H1 (cell line): ENCODE results near the gene PTPRE. TPM values are rescaled to one million over a fixed set of nuclear protein-coding genes. Genes with fewer than 3 reads are reported as not detected.

Experiments used
- CHD2 ChIP-seq: IDR thresholded peaks from 2 replicates; pipeline ENCODE4 v1.6.1; 2012; ENCODE audit warnings: low read length, improper control_type of control experiment
- E2F6 ChIP-seq: IDR thresholded peaks from 2 replicates; pipeline ENCODE4 v1.6.1; 2012; ENCODE audit warnings: inconsistent platforms
- NANOG ChIP-seq: IDR thresholded peaks from 2 replicates; pipeline ENCODE4 v1.6.1; 2011; ENCODE audit warnings: low read length, low read depth, mild to moderate bottlenecking, inconsistent platforms; ENCODE audit not compliant: insufficient read depth, poor library complexity, severe bottlenecking
- PHF8 ChIP-seq: fragments of 200-600 bp; sonication (generic); conservative IDR thresholded peaks from 2 replicates; pipeline ENCODE4 v1.7.1; 2012; ENCODE audit warnings: low read depth, mild to moderate bottlenecking, inconsistent platforms, low read length, moderate library complexity
- RAD21 ChIP-seq, 2 experiments: IDR thresholded peaks in 1 of 2; conservative IDR thresholded peaks in 1 of 2; 2 replicates each; pipeline ENCODE4 v1.6.1; 2011; ENCODE audit warnings: low read depth in 2 of 2, low read length in 2 of 2, improper control_type of control experiment in 1 of 2, inconsistent platforms in 1 of 2, mild to moderate bottlenecking in 1 of 2, moderate library complexity in 1 of 2
- TCF12 ChIP-seq: IDR thresholded peaks from 2 replicates; pipeline ENCODE4 v1.6.1; 2011; ENCODE audit warnings: low read depth, mild to moderate bottlenecking, low read length
- polyA plus RNA-seq, 7 experiments: library from polyadenylated mRNA; depleted of rRNA in 3 of 7; stranded (reverse) in 5 of 7; unstranded in 2 of 7; fragments of >200 nt in 5 of 7; fragments of 200-250 nt in 2 of 7; gene quantifications; 1 replicate in 5 of 7; 2 replicates in 1 of 7; 4 replicates in 1 of 7; pipeline versions ENCODE4 v1.2.1 to v1.2.3, GENCODE V29; 2011 to 2013; ENCODE audit warnings: missing spikeins in 2 of 7, mixed read lengths in 2 of 7
- total RNA-seq: library from RNA; stranded (reverse); fragmentation: NEBNext Ultra II Directional; extraction: Animal tissue kit (Norgen Biotek cat#: 25700); gene quantifications from 2 replicates; pipeline ENCODE4 v1.2.1, GENCODE V29; 2021
- TF ChIP-seq, protein P1 (sequence below): fragments of 300-600 bp; sonication (generic); IDR thresholded peaks from 2 replicates; pipeline ENCODE4 v1.7.1; 2012; ENCODE audit warnings: low read length, moderate library complexity, mild to moderate bottlenecking, inconsistent platforms; ENCODE audit not compliant: insufficient replicate concordance

Gene PTPRE
- total and polyA plus RNA-seq, 2 of the 8 experiments (the other 6 are each of a cell fraction or from before 2014, with no cell fraction given) = 0.33 to 0.54 TPM

GRCh38 chr10:128105383-128105782 is 198.5 kb downstream of the PTPRE start (continued):
- TF ChIP-seq, protein P1, sequence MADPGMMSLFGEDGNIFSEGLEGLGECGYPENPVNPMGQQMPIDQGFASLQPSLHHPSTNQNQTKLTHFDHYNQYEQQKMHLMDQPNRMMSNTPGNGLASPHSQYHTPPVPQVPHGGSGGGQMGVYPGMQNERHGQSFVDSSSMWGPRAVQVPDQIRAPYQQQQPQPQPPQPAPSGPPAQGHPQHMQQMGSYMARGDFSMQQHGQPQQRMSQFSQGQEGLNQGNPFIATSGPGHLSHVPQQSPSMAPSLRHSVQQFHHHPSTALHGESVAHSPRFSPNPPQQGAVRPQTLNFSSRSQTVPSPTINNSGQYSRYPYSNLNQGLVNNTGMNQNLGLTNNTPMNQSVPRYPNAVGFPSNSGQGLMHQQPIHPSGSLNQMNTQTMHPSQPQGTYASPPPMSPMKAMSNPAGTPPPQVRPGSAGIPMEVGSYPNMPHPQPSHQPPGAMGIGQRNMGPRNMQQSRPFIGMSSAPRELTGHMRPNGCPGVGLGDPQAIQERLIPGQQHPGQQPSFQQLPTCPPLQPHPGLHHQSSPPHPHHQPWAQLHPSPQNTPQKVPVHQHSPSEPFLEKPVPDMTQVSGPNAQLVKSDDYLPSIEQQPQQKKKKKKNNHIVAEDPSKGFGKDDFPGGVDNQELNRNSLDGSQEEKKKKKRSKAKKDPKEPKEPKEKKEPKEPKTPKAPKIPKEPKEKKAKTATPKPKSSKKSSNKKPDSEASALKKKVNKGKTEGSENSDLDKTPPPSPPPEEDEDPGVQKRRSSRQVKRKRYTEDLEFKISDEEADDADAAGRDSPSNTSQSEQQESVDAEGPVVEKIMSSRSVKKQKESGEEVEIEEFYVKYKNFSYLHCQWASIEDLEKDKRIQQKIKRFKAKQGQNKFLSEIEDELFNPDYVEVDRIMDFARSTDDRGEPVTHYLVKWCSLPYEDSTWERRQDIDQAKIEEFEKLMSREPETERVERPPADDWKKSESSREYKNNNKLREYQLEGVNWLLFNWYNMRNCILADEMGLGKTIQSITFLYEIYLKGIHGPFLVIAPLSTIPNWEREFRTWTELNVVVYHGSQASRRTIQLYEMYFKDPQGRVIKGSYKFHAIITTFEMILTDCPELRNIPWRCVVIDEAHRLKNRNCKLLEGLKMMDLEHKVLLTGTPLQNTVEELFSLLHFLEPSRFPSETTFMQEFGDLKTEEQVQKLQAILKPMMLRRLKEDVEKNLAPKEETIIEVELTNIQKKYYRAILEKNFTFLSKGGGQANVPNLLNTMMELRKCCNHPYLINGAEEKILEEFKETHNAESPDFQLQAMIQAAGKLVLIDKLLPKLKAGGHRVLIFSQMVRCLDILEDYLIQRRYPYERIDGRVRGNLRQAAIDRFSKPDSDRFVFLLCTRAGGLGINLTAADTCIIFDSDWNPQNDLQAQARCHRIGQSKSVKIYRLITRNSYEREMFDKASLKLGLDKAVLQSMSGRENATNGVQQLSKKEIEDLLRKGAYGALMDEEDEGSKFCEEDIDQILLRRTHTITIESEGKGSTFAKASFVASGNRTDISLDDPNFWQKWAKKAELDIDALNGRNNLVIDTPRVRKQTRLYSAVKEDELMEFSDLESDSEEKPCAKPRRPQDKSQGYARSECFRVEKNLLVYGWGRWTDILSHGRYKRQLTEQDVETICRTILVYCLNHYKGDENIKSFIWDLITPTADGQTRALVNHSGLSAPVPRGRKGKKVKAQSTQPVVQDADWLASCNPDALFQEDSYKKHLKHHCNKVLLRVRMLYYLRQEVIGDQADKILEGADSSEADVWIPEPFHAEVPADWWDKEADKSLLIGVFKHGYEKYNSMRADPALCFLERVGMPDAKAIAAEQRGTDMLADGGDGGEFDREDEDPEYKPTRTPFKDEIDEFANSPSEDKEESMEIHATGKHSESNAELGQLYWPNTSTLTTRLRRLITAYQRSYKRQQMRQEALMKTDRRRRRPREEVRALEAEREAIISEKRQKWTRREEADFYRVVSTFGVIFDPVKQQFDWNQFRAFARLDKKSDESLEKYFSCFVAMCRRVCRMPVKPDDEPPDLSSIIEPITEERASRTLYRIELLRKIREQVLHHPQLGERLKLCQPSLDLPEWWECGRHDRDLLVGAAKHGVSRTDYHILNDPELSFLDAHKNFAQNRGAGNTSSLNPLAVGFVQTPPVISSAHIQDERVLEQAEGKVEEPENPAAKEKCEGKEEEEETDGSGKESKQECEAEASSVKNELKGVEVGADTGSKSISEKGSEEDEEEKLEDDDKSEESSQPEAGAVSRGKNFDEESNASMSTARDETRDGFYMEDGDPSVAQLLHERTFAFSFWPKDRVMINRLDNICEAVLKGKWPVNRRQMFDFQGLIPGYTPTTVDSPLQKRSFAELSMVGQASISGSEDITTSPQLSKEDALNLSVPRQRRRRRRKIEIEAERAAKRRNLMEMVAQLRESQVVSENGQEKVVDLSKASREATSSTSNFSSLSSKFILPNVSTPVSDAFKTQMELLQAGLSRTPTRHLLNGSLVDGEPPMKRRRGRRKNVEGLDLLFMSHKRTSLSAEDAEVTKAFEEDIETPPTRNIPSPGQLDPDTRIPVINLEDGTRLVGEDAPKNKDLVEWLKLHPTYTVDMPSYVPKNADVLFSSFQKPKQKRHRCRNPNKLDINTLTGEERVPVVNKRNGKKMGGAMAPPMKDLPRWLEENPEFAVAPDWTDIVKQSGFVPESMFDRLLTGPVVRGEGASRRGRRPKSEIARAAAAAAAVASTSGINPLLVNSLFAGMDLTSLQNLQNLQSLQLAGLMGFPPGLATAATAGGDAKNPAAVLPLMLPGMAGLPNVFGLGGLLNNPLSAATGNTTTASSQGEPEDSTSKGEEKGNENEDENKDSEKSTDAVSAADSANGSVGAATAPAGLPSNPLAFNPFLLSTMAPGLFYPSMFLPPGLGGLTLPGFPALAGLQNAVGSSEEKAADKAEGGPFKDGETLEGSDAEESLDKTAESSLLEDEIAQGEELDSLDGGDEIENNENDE = no peak
- TF ChIP-seq E2F6 (no peak), CHD2 (no peak), NANOG (no peak), PHF8 (no peak), RAD21 (IDR thresholded peaks at IDR 0.05 in 1 of 2, conservative IDR thresholded peaks at IDR 0.05 in 1 of 2; ENCODE audit: low read depth in 2 of 2, low read length in 2 of 2) (no peak), TCF12 (no peak)
